GM20431 (cell line): Measurements from ENCODE around the gene AUTS2.

ENCODE experiments used
- in situ Hi-C: fragments of 300-500 bp; cut with MseI, MboI; formaldehyde crosslinking; loops from one replicate; pipeline ENCODE4 v1.15.0; 2020; ENCODE audit warnings: low sequenced_read_pairs; ENCODE audit not compliant: unreplicated experiment

The AUTS2 gene

DNA sequence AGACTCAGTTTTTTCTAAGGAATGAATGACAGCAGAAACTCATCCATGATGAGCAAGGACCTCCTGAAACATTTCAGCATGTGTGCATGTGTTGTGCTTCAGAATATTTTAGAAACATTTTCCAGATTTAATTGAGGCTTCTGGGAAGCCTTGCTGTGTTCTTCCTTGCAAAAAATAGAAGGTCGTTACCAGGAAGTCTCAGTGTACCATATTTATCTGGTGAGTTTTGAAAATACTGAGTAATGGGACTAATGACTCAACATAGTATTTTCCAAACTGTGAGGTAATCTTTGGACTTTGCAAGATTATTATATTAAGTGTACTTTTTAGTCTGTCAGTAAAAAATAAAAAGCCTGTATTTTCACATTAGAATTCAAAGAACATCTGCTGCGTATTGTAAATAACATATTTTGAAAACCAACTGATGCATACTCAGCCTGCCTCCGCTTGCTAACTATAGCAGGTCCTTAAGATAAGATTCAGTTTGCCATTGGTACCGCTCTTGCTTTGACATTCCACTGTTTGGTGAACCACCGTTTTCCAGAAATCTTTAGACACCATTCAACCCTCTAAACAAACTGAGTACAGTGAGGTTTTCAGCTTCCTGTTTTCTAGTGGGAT lies 794.1 kb downstream of the AUTS2 start:
- in situ Hi-C loops, result no loop called here

DNA sequence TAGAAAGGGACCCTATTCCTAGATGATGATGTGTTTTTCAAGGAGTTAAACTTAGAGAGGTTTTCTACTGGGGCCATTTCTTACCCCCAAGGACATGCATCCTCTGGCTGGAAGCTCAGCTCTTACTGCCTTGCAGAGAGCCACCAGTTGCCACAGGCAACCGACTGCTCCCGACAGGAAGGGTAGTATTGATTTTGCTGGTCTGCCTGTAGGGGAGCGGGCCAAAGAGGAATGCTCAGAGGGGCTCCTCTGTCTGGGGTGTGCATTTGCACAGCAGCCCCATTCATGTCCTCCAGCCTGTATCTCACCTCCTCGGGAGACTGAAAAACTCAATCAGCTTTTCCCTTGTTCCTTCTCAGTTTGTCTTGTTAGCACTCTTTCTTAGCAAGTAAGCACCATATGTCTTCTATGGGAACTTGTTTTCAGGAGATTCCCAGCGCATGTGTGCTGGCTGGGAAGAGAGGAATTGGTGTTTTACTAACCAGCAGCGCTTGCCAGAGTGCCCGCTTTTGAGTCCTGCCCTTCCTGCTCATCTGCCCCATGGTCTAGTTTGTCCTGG lies 794.7 kb downstream of the AUTS2 start:
- in situ Hi-C loops, result no loop called here

DNA sequence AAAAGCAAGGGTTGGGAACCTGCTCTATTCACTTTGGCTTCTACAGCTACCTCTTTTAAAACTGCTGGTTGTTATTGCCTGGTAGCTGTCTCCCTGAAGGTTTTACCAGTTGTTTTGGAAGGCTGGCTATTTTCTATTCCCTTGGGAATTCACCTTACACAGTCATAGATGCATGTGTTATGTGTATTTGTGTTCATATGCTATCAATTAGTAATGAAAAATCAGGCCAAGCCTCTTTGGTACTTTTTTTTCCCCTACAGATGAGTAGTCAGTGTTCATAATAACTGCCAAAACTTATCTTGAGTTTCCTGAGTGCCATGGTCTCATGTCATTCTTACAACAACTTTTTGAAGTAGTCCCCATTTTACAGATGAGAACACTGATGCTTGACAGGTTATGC lies 795.7 kb downstream of the AUTS2 start:
- in situ Hi-C loops, result no loop called here

DNA sequence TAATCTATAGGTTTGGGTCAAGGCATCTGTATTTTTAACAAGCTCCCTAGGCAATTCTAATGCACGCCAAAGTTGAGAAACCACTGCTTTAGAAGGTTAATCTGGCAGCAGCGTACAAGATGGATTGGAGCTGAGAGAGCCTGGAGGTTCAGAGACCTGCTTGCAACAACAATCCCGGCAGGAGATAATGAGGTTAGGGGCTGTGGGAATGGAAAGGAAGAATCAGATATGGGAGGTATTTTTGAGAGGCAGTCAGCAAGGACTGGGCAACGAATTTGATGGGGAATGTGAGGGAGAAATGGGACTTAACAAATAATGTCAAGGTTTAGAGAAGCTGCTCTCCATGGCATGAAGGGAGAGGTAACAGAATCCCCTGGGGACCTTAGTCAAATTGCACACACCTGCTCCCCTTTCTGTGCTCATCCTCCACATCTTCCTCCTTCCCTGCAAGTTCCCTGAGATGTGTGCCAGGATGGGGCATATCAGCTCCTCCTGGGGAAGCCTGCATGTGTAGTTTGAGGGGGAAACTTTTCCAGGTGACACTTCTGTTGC lies 802.6 kb downstream of the AUTS2 start:
- in situ Hi-C loops, result no loop called here

DNA sequence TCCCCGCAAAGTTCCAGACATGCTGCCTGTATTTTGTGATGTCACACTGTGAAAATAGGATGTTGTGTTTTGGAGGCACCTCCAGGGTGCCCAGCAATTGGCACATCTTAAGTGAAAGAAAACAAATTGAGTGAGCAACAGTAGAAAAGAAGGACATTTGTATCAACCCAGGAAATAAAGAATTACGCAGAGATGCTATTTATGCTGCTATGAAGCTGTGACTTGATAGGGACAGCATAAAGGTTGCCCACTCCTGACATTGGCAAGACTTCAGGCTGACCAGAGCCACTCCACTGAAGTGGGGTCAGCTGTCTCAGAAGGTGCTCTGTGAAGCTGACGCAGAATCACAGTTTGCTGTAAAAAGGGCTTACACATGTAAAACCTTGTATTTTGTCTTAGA lies 803.8 kb downstream of the AUTS2 start:
- in situ Hi-C loops, result no loop called here

DNA sequence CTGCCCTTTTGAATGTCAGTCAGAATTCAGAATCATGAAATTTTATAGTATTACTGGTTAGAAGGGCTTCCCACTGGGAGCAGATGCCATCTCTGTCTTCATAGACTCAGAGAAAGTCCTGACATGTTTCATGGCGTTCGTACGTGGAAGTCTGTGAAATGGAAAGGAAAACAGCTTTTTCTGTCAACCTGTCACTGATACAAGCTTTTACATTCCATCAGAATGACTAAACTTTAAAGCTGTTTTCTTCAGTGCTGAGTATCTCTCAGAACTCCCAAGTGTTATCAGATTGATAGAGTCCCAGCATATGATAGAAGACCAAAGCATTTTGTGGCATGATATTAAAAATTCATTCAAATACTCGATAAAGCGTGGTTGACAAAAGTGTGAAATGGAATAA lies 807.0 kb downstream of the AUTS2 start:
- in situ Hi-C loops, result no loop called here

DNA sequence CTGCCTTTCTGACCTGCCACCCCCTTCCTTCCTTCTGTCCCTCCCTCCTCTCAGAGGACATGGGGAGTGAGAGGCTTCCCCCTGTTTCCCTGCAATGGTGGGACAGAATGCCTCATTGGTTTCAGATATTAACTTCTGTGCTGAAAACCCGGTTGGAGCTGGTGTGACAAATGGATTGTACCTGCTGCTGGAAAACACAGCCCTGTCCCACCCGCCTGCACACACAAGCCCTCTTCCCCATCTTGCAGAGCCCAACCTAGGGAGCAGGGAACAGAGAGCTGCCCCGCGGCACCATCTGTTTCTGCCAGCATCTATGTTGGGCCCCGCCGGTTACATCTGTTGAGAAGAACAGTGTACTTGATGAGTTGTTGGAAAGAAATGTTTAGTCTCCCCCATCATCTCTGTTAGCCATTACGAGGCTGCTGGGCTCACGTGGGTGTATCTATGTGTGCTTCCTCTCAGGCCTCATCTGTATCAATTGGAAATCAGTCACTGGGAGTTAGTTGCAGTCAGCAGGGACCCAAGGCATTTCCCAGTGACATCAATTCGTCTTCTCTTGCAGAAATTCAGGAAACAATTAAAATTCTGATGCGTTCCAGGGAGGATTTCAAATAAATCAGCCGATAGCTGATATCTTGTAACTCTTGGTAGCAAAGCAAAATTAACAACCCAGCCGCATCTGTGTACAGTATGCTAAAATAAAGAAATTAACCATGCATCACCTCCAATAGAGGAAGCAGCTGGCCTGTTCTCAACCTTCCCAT lies 808.1 kb downstream of the AUTS2 start:
- in situ Hi-C loops, result no loop called here

DNA sequence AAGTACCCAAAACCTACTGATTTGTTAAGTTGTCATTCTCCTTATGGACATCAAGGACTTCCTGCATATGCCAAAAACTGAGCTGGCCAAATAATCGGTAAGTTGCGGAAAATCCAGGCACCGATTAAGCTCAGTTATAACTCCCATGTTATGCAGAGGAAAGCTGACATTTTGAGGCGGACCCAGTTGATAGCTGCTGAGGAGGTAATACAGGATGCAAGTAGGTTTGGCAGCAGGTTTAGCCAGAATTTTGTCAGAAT lies 808.6 kb downstream of the AUTS2 start:
- in situ Hi-C loops, result no loop called here

DNA sequence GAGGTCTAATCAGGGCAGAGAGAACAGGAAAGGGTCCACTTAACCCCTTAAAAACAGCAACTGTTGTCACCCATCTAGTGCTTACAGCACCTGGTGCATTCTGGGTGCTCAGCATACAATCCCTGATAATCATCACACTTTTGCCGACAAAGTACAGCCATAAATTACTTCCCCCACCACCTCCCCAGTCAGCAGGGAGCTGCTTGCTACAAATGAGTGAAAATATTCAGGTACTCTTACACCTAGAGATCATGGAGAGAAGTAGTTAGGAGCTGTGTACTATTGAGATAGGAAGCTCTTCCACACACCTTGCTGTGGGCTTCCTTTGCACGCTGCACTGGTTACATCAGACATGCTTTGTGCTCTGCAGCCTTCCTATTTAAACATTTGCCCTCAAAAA lies 810.2 kb downstream of the AUTS2 start:
- in situ Hi-C loops, result no loop called here

DNA sequence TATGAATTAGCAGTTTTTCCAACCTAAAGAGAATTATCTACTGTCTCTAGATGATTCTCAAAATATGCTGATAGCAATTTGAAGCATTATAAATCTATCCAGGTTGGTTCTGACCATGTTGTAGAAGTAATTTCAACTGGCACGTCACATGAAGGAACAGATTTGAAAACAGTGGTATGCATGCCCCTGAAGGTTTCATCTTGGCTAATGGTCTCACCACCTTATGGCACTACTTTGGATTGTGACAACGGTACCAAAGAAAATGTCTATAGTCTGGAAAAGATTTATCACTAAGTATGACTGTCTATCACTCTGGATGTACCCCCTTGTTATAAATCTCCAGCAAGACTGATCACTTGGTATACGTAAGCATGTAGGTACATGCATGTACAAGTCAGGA lies 810.6 kb downstream of the AUTS2 start:
- in situ Hi-C loops, result no loop called here

DNA sequence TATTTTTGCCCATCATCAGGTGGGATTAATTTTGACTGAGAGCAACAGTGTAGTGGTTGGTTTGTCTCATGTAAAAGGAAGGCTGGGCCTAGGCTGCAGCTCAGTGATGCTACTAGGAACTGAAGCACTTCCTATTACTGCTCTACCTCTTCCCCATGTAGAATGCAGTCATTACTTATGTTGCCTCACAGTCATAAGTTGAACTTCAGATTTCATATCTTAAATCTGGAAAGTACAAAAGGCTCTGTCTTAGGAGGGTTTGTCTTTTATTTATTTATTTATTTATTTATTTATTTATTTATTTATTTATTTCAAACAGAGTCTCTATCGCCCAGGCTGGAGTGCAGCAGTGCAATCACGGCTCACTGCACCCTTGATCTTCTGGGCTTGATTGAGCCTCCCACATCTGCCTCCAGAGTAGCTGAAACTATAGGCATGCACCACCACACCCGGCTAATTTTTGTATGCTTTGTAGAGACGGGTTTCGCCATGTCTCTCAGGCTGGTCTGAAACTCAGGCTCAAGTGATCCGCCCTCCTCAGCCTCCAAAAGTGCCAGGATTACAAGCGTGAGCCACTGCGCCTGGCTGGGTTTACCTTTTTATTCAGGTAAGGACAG lies 812.0 kb downstream of the AUTS2 start:
- in situ Hi-C loops, result no loop called here

DNA sequence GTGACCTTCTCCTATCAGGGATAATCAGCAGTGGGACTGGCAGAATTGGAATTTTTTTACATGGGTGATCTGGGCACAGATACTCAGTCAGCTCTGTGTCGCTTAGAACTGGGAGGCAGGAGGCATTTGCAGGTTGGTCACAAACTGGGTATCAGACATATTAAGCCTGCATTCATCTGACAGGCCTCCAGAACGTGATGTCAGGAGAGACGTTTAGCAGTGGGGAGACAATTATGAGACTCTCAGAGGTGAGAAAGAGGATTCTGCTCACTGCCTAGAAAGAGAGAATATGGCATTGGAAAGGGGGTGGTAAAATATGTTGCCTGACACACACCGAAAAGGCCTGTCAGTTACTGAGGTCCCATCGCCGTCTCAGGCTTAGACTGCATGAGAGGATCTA lies 816.1 kb downstream of the AUTS2 start:
- in situ Hi-C loops, result no loop called here

DNA sequence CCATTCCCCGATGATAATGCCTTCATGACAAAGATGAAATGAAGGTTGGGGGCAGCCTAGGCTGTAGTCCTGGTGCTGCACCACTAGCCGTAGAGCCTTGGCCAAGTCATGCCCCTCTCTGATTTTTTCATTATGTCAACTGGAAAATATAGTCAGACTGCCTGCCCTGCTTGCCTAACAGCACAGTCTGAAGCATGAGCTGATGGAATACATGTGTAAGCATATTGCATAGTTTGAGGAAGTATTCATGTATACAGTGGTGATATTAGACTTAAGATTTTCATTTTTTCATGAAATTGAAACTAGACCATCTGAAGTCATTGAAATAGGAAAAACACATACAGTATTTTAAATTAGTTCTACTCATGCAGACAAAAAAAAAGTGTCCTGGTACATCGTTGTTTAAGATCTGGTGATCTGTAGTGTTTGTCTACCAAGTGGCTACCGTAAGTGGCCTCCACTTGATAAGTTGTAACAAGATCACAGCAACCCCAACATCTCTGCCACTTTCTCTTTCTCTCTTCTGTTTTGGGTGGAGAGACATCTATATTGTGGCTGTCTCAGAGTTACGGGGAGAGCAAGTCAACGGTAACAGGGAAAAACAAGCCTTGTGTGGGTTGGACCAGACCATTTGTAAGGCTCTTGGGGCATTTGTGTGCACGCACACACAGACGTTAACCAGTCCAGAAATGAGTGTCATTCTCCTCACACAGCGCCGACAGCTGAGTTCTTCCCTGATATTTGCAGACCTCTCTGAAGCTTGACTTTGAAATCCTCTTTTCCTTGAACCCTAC lies 817.1 kb downstream of the AUTS2 start:
- in situ Hi-C loops, result no loop called here

DNA sequence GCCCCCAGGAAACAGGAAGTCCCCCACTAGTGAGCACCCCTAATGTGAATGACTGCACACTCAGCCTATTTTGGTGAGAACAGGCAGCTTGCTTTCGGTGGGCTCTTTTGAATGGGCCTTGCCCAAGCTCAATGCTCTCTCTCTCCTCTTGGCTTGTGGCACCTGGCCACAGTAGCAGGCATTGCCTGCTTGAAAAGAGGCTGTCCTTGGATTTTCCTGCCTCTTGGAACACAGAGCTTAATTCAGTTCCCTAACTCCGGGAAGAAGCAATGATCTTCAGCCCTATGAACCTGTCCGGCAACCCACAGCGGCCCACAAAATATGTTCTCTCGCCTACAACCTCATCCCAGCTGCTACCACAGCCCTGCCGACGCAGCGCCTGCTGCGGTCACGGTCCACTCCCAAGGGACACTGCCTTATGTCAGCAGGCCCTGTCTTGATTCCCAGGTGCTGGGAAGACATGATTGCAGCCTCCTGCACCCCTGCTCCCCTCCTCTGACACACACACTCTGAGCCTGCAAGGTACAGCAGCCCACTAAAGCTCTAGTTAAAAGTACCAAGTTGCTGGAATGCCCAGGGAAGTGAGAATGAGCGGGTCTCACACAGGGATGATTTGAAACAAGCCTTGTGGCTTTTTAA lies 818.2 kb downstream of the AUTS2 start:
- in situ Hi-C loops, result no loop called here

DNA sequence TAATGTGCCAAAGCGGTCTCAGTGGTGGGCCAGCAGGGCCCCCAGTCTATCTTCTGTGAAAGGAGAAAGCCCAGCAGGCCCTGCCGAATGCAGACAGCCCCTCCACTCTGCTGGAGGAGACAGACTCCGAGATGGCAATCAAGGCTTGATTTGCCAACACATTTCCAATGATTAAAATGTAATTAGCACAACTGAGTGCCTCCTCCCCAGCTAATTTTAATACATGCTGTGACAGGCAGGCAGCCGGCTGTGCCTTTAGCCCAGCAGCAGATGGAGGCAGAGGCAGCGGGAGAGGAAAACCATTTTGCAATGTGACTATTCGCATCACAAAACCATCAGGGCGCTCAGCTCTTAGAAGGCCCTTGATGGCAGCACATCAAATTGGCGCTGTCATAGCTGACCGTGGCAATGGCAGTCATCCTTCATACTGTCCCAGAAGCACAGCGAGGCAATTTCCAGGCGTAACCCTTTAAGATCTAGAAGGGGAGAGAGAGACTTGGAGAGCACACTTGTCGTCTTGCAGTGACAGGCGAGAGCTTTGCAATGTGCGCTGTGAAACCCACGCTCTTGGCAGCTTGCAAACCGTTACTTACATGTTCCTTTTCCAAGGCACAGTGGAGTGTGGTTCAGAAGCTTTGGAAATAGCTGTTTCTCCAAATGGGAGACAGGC lies 818.8 kb downstream of the AUTS2 start:
- in situ Hi-C loops, result no loop called here

DNA sequence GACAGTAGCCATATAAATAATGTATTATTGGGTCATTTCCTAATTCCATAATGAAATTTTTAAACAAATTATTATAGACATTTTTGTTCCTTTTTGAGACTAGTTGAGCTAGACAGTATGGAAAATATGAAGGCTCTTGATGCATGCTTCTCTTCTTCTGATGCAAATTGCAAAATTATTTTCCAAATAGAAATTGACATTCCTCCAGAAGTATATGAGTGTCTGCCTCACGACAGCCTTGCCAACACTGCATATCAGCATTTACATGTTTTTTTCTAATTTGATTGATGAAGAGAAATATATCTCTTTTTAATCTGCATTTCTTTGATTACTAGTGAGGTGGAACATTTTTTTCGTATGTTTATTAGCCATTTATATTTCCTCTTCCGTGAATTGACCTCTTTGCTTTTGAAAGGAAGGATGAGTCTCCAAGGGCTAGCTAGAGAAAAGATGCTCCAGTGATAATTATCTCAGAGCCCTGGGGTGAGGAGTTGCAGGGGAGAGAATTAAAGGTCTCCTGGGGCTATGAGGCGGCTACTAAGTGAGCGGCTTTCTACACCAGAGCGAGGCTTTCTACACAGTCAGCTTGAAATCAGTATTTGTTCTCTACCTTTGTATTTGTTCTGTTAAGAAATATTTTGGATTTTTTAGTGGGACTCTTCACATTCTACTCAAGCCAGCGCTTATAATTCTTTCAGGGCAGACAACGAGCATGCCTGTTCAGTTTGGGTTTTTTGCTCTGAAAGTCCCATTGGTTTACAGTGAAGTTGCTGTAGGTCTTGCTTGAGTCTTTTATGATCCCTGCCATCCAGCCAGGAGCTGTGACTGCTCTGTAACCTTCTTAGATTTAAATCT lies 821.5 kb downstream of the AUTS2 start:
- in situ Hi-C loops, result no loop called here

DNA sequence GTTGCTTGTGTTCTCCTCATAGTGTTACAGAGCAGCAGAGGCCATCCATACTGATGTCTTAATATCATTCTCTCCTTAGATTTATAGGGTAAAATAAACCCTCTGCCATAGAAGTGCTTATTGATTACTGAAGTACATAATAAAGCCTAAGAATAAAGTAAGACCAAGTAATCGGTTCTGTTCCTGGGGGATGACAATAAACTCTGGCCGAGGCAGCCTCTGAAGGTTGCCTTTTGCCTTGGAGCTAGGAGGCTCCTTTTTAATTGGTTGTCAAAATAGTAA lies 822.0 kb downstream of the AUTS2 start:
- in situ Hi-C loops, result no loop called here

DNA sequence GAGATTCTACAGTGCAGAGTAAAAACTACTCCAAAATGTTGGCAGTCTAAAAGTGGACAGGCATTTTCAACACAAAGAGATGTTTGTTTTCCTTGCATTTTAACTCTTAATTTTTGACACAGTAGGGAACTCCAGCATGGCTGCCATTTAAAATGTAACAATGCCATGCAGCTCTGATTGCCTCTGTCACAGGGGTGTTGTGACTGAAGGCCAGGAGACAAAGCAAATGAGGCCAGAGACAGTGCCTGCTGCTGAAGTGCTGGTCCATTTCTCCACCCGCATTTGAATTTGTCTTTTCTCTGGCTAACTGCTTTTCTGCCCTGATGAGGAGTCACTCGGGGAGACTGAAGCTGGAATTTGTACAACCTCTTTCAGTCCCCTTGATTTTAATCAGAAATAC lies 823.0 kb downstream of the AUTS2 start:
- in situ Hi-C loops, result no loop called here
